ENCODE measurements around the gene RNASE7. TPM values are rescaled to one million over a fixed set of nuclear protein-coding genes. Genes with fewer than 3 reads are reported as not detected.
A peak's percentile ranks its signal among the peaks of the same experiment; 100 is the strongest.

Gene RNASE7
- total RNA-seq, 3 donors from 2014 or later (not counting 1 experiment from before 2014, with no cell fraction given) = not detected

DNA sequence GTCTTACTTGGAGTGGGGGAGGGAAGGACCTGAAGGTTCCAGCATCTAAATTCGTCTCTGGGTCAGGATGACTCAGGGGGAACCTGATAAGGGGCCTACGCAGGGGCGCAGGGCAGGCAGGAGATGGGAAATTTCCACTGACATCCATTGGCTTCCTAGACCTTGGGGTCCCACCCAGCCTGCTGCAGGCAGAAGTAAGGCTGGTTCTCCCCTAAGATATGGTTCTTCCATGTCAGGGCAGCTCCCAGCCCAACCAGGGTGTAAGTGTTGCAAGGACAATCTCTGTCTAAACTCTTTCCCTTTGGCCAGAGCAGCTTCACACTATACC is 15.2 kb upstream of the RNASE7 start:
- no peak for TF ChIP-seq CTCF (IDR thresholded peaks at IDR 0.05)
- H3K36me3 ChIP-seq (ENCODE audit: control insufficient read depth, insufficient read depth, low read length) = no peaks in the 10 kb centered on the region
- peaks cover 2% of the 10 kb centered on the region for H3K27me3 ChIP-seq (ENCODE audit: control insufficient read depth, insufficient read depth, low read length)
- no peak for ATAC-seq
- H3K9me3 ChIP-seq (ENCODE audit: control insufficient read depth, insufficient read depth, low read length) = no peaks in the 10 kb centered on the region
- intact Hi-C loops (cut with micrococcal nuclease) = no loop called here
- peak overlapping the region; percentile 38 for H3K4me3 Mint-ChIP-seq
- no peak overlapping the region for H3K27ac ChIP-seq (ENCODE audit: low read length)
- H3K9me3 Mint-ChIP-seq = no peaks in the 10 kb centered on the region
- H3K4me1 ChIP-seq (ENCODE audit: control insufficient read depth, insufficient read depth, low read length) = peaks cover 23% of the 10 kb centered on the region
- no peaks in the 10 kb centered on the region for H3K36me3 Mint-ChIP-seq
- WGBS (ENCODE audit: insufficient coverage) = 56% methylated on average over 3 of the region's 3 CpGs
- H3K27me3 Mint-ChIP-seq (ENCODE audit: low read depth in 2 of 2) = peaks cover 5 to 18% of the 10 kb centered on the region in 2 donors
- no peak overlapping the region for H3K4me3 ChIP-seq (ENCODE audit: low read length)
- H3K27ac Mint-ChIP-seq = peak overlapping the region in 1 of 2 donors; percentile 1
- peaks cover 7 to 13% of the 10 kb centered on the region in 2 donors for H3K4me1 Mint-ChIP-seq
- no peak for DNase-seq

DNA sequence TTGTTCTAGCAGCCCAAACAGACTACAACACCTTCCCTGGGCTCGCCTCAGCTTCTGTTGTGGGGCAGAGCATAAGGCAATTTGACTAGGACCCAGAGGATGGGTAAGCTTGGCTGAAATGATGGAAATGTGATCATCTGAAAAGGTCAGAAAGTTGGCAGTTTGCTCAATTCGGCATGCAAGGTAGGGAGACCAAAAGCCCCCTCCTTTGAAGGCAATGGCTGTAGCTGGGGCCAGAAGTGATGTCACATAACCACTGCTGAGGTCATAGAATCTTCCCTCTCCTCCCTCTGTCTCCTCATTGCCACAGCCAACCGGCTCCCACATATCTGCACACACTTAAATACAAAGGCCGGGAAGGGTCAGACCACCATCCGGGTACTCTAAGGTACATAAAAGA is 12.2 kb upstream of the RNASE7 start, which contains the start of gene TPPP2:
TSS of gene TPPP2 (plus strand) at position 301 of the 400 bp plus-strand sequence. CDS start 365 bp downstream, outside the sequence.
- TF ChIP-seq CTCF (IDR thresholded peaks at IDR 0.05) = no peak
- Histone ChIP-seq H3K36me3 (ENCODE audit: control insufficient read depth, insufficient read depth, low read length) (no peaks in the 10 kb centered on the region), H3K9me3 (ENCODE audit: control insufficient read depth, insufficient read depth, low read length) (no peaks in the 10 kb centered on the region), H3K4me3 (ENCODE audit: low read length) (no peak within 1 kb of the TSS), H3K27ac (ENCODE audit: low read length) (no peak within 1 kb of the TSS), H3K27me3 (ENCODE audit: control insufficient read depth, insufficient read depth, low read length) (no peaks in the 10 kb centered on the region), H3K4me1 (ENCODE audit: control insufficient read depth, insufficient read depth, low read length) (peaks cover 8% of the 10 kb centered on the region)
- DNase-seq (no peak), ATAC-seq (no peak)
- Mint-ChIP-seq H3K27ac (no peak within 1 kb of the TSS), H3K4me3 (no peak within 1 kb of the TSS), H3K27me3 (ENCODE audit: low read depth in 2 of 2) (peaks cover 11 to 18% of the 10 kb centered on the region in 2 donors), H3K4me1 (peaks cover 0 to 5% of the 10 kb centered on the region in 2 donors), H3K36me3 (no peaks in the 10 kb centered on the region), H3K9me3 (no peaks in the 10 kb centered on the region)
- intact Hi-C loops (cut with micrococcal nuclease) = no loop called here
- WGBS (ENCODE audit: insufficient coverage) = 94% methylated on average over 5 of the region's 5 CpGs

- Histone ChIP-seq H3K4me3 (ENCODE audit: low read length) (no peak overlapping the region), H3K27ac (ENCODE audit: low read length) (no peak overlapping the region), H3K4me1 (ENCODE audit: control insufficient read depth, insufficient read depth, low read length) (peaks cover 3% of the 10 kb centered on the region), H3K36me3 (ENCODE audit: control insufficient read depth, insufficient read depth, low read length) (no peaks in the 10 kb centered on the region), H3K9me3 (ENCODE audit: control insufficient read depth, insufficient read depth, low read length) (no peaks in the 10 kb centered on the region), H3K27me3 (ENCODE audit: control insufficient read depth, insufficient read depth, low read length) (no peaks in the 10 kb centered on the region)
- WGBS (ENCODE audit: insufficient coverage) = 79% methylated on average over 12 of the region's 12 CpGs
- ATAC-seq (no peak), DNase-seq (no peak)
- no peak overlapping the region for H3K4me3 Mint-ChIP-seq
- H3K36me3 Mint-ChIP-seq = no peaks in the 10 kb centered on the region
- no peak overlapping the region for H3K27ac Mint-ChIP-seq
- no peaks in the 10 kb centered on the region for H3K9me3 Mint-ChIP-seq
- intact Hi-C loops (cut with micrococcal nuclease) = no loop called here
- no peak for TF ChIP-seq CTCF (IDR thresholded peaks at IDR 0.05)
- peaks cover 11 to 18% of the 10 kb centered on the region in 2 donors for H3K27me3 Mint-ChIP-seq (ENCODE audit: low read depth in 2 of 2)
- H3K4me1 Mint-ChIP-seq = no peaks in the 10 kb centered on the region
These were observed 11.6 kb upstream of the RNASE7 start for GRCh38 chr14:21030531-21030930.
